Activated naive CD4-positive, alpha-beta T cell treated with anti-CD3 and anti-CD28 coated beads for 36 hours (primary cell): Measurements from ENCODE around the gene MTMR3. TPM values are rescaled to one million over a fixed set of nuclear protein-coding genes. Genes with fewer than 3 reads are reported as not detected.

Experiments
- CTCF ChIA-PET: fragments of 350-600 bp; sonication (Branson Sonifier 250); formaldehyde crosslinking; loops from one replicate; lab custom pipeline; 2021; ENCODE audit warnings: antibody characterized with exemption; lab: Charles Lee
- DNase-seq: peaks from one replicate; pipeline ENCODE4 v3.0.0-alpha.2; 2020
- H3K27ac Mint-ChIP-seq: one replicate; pipeline ENCODE4 v1.8.0; 2021; ENCODE audit warnings: mild to moderate bottlenecking, mixed read lengths
- H3K27me3 Mint-ChIP-seq: one replicate; pipeline ENCODE4 v1.8.0; 2021; ENCODE audit warnings: low read depth, mixed read lengths
- H3K36me3 Mint-ChIP-seq: one replicate; pipeline ENCODE4 v1.8.0; 2021; ENCODE audit warnings: low read depth, mixed read lengths
- H3K4me1 Mint-ChIP-seq: one replicate; pipeline ENCODE4 v1.8.0; 2021; ENCODE audit warnings: low read depth, mixed read lengths
- H3K4me3 Mint-ChIP-seq: one replicate; pipeline ENCODE4 v1.8.0; 2021; ENCODE audit warnings: mild to moderate bottlenecking, moderate library complexity, mixed read lengths
- H3K9me3 Mint-ChIP-seq: one replicate; pipeline ENCODE4 v1.8.0; 2021; ENCODE audit warnings: mixed read lengths
- intact Hi-C: fragments of 100-400 bp; cut with micrococcal nuclease; formaldehyde crosslinking; loops from one replicate; pipeline ENCODE4 v1.15.1; 2023
- total RNA-seq, 2 experiments: library from RNA; stranded (reverse); gene quantifications; one replicate each; pipeline ENCODE4 v1.2.3, GENCODE V29; 2021

MTMR3 gene
- total RNA-seq, 2 experiments from 2014 or later = 26.0 to 27.1 TPM

GRCh38 chr22:29979777-29980321 is 96.9 kb downstream of the MTMR3 start:
- no peaks in the 10 kb centered on the region for H3K36me3 Mint-ChIP-seq
- H3K4me1 Mint-ChIP-seq = no peaks in the 10 kb centered on the region
- no peak overlapping the region for H3K4me3 Mint-ChIP-seq
- no peaks in the 10 kb centered on the region for H3K9me3 Mint-ChIP-seq
- no peak overlapping the region for H3K27ac Mint-ChIP-seq
- no peak for DNase-seq
- intact Hi-C loops = no loop called here
- CTCF ChIA-PET = interaction anchor here (0.6 kb wide), 2 partner anchors 64 to 78 kb away, joined by 3 to 5 read pairs; no protein-coding TSS in a partner anchor
- H3K27me3 Mint-ChIP-seq = no peaks in the 10 kb centered on the region

DNA sequence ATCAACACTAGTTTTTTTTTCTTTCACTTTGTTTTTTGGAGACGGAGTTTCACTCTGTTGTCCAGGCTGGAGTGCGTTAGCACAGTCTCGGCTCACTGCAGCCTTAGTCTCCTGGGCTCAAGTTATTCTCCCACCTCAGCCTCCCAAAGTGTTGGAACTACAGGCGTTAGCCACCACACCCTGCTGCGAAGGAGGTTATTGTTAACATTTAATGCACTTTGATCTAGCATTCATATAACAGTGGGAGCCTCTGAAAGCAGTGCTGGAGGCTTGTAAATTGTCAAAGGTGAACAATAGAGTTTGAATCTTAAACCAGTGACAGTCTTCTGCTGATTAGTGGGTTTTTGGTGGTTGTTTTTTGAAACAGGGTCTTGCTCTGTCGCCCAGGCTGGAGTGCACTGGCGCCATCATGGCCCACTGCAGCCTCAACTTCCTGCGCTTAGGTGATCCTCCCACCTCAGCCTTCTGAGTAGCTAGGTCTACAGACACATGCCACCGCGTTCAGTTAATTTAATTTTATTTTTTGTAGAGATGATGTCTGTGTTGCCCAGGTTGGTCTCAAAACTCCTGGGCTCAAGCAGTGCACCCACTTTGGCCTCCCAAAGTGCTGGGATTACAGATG is 100.4 kb downstream of the MTMR3 start:
- no peak for DNase-seq
- CTCF ChIA-PET = no interaction called here
- no peaks in the 10 kb centered on the region for H3K9me3 Mint-ChIP-seq
- intact Hi-C loops = no loop called here
- H3K4me1 Mint-ChIP-seq = no peaks in the 10 kb centered on the region
- H3K27ac Mint-ChIP-seq = no peak overlapping the region
- H3K4me3 Mint-ChIP-seq = no peak overlapping the region
- H3K36me3 Mint-ChIP-seq = no peaks in the 10 kb centered on the region
- H3K27me3 Mint-ChIP-seq = no peaks in the 10 kb centered on the region

DNA sequence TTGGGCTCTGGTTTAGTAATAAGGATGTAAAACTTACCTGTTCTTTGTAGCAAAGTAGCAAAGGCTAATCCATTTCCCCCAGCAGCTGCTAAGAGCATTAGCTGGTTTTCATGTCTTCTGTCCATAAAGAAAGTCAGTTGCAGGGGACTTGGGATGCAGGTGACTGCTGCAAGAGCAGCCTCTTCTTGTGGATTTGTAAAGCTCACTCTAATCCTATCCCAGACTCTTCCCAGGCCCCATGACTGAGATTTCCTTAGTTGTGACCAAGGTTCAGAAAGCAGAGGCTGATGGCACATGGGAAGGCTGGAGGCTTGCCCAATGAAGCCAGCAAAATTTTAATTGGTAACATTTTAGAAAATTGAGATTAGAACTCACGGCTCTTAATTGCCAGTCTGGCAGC is 102.9 kb downstream of the MTMR3 start:
- Mint-ChIP-seq H3K9me3 (no peaks in the 10 kb centered on the region), H3K27me3 (no peaks in the 10 kb centered on the region), H3K27ac (no peak overlapping the region), H3K4me3 (no peak overlapping the region), H3K36me3 (no peaks in the 10 kb centered on the region), H3K4me1 (no peaks in the 10 kb centered on the region)
- CTCF ChIA-PET = no interaction called here
- DNase-seq = no peak
- intact Hi-C loops = no loop called here

DNA sequence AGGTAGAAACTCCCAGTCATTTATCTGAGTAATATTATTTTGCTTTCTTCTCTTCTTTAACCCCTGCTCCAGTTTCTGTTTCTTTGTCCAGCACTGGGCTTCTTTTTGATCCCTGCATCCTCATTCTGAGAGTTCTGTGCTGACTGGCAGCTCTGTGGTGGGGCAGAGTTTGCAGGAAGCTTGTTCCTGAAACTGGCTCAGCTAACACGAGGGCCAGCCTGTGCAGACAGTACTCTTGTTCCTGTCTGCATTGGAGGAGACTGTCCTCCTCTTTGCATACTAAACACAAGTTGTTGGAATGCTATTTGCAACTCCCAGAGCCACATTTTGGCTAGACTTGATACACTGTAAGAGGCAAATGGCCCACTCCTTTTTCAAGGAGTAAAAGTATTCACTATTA is 104.2 kb downstream of the MTMR3 start:
- no peaks in the 10 kb centered on the region for H3K4me1 Mint-ChIP-seq
- no peak overlapping the region for H3K4me3 Mint-ChIP-seq
- no peaks in the 10 kb centered on the region for H3K27me3 Mint-ChIP-seq
- H3K27ac Mint-ChIP-seq = no peak overlapping the region
- DNase-seq = no peak
- CTCF ChIA-PET = interaction anchor here (1.1 kb wide), 1 partner anchor 18 kb away, joined by 4 read pairs; no protein-coding TSS in a partner anchor
- no peaks in the 10 kb centered on the region for H3K9me3 Mint-ChIP-seq
- H3K36me3 Mint-ChIP-seq = peaks cover 5% of the 10 kb centered on the region
- intact Hi-C loops = no loop called here

- H3K27ac Mint-ChIP-seq = no peak overlapping the region
- no peak for DNase-seq
- H3K27me3 Mint-ChIP-seq = no peaks in the 10 kb centered on the region
- intact Hi-C loops = no loop called here
- no peaks in the 10 kb centered on the region for H3K9me3 Mint-ChIP-seq
- H3K36me3 Mint-ChIP-seq = peaks cover 5% of the 10 kb centered on the region
- CTCF ChIA-PET = no interaction called here
- H3K4me3 Mint-ChIP-seq = no peak overlapping the region
- H3K4me1 Mint-ChIP-seq = peaks cover 1% of the 10 kb centered on the region
These were observed 105.7 kb downstream of the MTMR3 start for GRCh38 chr22:29988719-29989118.

DNA sequence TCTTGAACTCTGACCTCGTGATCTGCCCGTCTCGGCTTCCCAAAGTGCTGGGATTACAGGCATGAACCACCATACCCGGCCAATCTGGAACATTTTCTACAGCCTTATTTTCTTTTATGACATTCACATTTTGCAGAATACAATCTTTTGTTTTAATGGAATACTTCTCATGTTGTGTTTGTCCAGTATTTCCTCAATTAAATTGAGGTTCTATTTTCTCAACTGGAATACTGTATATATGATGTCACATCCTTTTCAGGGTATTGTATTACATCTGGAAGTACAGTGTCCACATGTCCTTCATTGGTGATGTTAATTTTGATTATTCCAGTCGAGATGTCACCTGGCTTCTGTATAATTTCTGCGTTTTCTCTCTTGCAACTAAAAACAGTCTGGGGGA is 106.5 kb downstream of the MTMR3 start:
- Mint-ChIP-seq H3K4me3 (no peak overlapping the region), H3K36me3 (peaks cover 5% of the 10 kb centered on the region)
- intact Hi-C loops = no loop called here

DNA sequence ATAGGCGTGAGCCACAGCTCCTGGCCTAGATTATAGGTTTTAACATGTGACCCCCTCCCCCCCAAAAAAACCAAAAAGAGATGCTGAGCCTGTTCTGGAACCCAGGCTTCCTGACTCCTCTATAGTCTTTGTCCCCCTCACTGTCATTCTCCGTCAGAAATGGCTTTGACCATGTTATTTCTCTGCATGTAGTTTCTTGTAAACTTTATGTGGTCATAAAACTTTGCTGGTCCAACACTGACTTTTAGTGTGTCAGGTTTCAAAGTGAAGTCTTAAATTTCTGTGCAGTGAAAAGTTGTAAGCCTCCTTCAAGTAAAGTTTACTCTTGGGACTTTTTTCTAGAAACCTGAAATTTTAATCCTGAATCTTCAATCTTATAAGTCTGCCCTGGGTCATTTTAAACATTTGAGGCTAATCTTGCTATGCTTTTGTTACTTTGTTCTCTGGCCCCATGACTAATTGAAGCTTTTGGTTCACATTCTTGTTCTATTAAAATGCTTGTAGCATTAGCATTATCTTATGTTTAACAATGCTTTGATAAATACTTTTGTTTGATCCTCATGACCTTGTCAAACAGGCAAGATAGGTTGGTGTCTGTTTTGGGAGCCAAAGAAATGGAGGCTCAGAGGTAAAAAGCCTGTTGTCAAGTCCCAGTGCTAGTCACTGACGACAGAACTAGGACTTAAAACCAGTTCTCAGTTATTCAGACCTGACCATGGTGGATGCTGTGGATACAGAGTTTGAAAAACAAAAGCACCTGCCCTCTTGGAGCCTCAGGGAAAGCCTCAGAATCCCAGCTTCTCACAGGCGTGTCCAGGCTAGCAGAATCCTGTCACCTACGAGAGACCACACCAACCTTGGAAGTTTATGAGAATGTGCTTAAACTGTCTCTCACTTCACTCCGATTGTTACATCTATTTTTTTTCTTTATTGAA is 109.6 kb downstream of the MTMR3 start:
- no peaks in the 10 kb centered on the region for H3K27me3 Mint-ChIP-seq
- no peaks in the 10 kb centered on the region for H3K9me3 Mint-ChIP-seq
- no peak overlapping the region for H3K27ac Mint-ChIP-seq
- intact Hi-C loops = no loop called here
- H3K36me3 Mint-ChIP-seq = peaks cover 5% of the 10 kb centered on the region
- CTCF ChIA-PET = no interaction called here
- H3K4me3 Mint-ChIP-seq = no peak overlapping the region
- DNase-seq = no peak
- peaks cover 14% of the 10 kb centered on the region for H3K4me1 Mint-ChIP-seq

More for the DNA sequence above, 106.5 kb downstream of the MTMR3 start:
- H3K9me3 Mint-ChIP-seq = no peaks in the 10 kb centered on the region
- no peaks in the 10 kb centered on the region for H3K27me3 Mint-ChIP-seq
- peaks cover 9% of the 10 kb centered on the region for H3K4me1 Mint-ChIP-seq
- no peak for DNase-seq
- CTCF ChIA-PET = no interaction called here
- H3K27ac Mint-ChIP-seq = no peak overlapping the region

GRCh38 chr22:29994027-29994715 is 111.2 kb downstream of the MTMR3 start:
- H3K27ac Mint-ChIP-seq = no peak overlapping the region
- no peaks in the 10 kb centered on the region for H3K27me3 Mint-ChIP-seq
- CTCF ChIA-PET = interaction anchor here (3.4 kb wide), 1 partner anchor 11 kb away, joined by 22 read pairs; no protein-coding TSS in a partner anchor
- H3K4me1 Mint-ChIP-seq = peaks cover 14% of the 10 kb centered on the region
- H3K36me3 Mint-ChIP-seq = peaks cover 5% of the 10 kb centered on the region
- DNase-seq = no peak
- H3K9me3 Mint-ChIP-seq = no peaks in the 10 kb centered on the region
- H3K4me3 Mint-ChIP-seq = no peak overlapping the region
- intact Hi-C loops = no loop called here

- Mint-ChIP-seq H3K9me3 (no peaks in the 10 kb centered on the region), H3K36me3 (peaks cover 5% of the 10 kb centered on the region), H3K4me3 (no peak overlapping the region), H3K27ac (no peak overlapping the region), H3K27me3 (no peaks in the 10 kb centered on the region), H3K4me1 (peaks cover 14% of the 10 kb centered on the region)
- intact Hi-C loops = no loop called here
- no peak for DNase-seq
- CTCF ChIA-PET = interaction anchor here (3.4 kb wide), 1 partner anchor 10 kb away, joined by 22 read pairs; no protein-coding TSS in a partner anchor
These were observed 112.0 kb downstream of the MTMR3 start for GRCh38 chr22:29994943-29995342.

- CTCF ChIA-PET = interaction anchor here (0.6 to 3.4 kb wide), 7 partner anchors 8 to 361 kb away, joined by 3 to 22 read pairs (median 3); no protein-coding TSS in a partner anchor
- DNase-seq = no peak
- H3K27me3 Mint-ChIP-seq = no peaks in the 10 kb centered on the region
- no peaks in the 10 kb centered on the region for H3K36me3 Mint-ChIP-seq
- no peak overlapping the region for H3K27ac Mint-ChIP-seq
- H3K4me3 Mint-ChIP-seq = no peak overlapping the region
- intact Hi-C loops = no loop called here
- no peaks in the 10 kb centered on the region for H3K9me3 Mint-ChIP-seq
- peaks cover 19% of the 10 kb centered on the region for H3K4me1 Mint-ChIP-seq
These were observed 114.1 kb downstream of the MTMR3 start for GRCh38 chr22:29997107-29997506.

DNA sequence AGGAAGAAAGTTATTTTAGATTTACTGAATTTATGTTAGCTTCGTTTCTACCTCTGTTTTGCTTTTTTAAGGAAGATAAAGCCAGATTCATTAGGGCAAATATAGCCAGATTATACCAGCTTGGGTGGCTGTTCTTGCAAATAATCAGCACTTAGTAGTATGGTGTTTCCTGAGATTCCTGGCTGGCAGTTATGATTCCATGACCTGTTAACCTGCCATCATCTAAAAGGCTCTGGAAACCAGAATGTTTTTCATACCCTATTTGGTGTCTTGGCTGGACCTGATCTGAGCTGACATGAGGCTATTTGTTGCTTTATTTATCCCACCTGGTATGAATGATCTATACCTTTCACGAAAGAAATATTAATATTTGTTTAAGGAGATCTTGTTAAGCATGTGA is 114.5 kb downstream of the MTMR3 start:
- DNase-seq = no peak
- Mint-ChIP-seq H3K9me3 (no peaks in the 10 kb centered on the region), H3K27me3 (no peaks in the 10 kb centered on the region), H3K4me1 (peaks cover 19% of the 10 kb centered on the region), H3K36me3 (no peaks in the 10 kb centered on the region), H3K4me3 (no peak overlapping the region), H3K27ac (no peak overlapping the region)
- CTCF ChIA-PET = interaction anchor here (0.6 to 3.4 kb wide), 9 partner anchors 8 to 361 kb away, joined by 3 to 22 read pairs (median 3); no protein-coding TSS in a partner anchor
- intact Hi-C loops = no loop called here
